Gastroesophageal sphincter (tissue), 4 donors: ENCODE data around the gene UROC1. TPM values are rescaled to one million over a fixed set of nuclear protein-coding genes. Genes with fewer than 3 reads are reported as not detected.
A peak's percentile ranks its signal among the peaks of the same experiment; 100 is the strongest.

ENCODE experiments used
- ATAC-seq: fragments of 150-250 bp; one replicate; pipeline ENCODE4 v1.9.1; 2016; ENCODE audit warnings: mild to moderate bottlenecking, moderate library complexity
- H3K27ac ChIP-seq, 4 donors: fragments of 200-600 bp; sonication (generic) in 3 of 4; 1 replicate in 3 of 4; 2 replicates in 1 of 4; pipeline ENCODE4 v1.5.1; 2016 to 2019
- H3K27me3 ChIP-seq: fragments of 200-600 bp; sonication (generic); one replicate; pipeline ENCODE4 v1.5.1; 2019
- H3K36me3 ChIP-seq, 2 donors: fragments of 200-600 bp; sonication (generic); one replicate each; pipeline ENCODE4 v1.5.1; 2019; ENCODE audit warnings: control low read depth in 1 of 2
- H3K4me1 ChIP-seq, 3 donors: fragments of 200-600 bp; sonication (generic); 1 replicate in 2 of 3; 2 replicates in 1 of 3; pipeline ENCODE4 v1.5.1; 2016 to 2019; ENCODE audit warnings: control low read depth in 2 of 3
- H3K4me3 ChIP-seq, 2 donors: fragments of 200-600 bp; sonication (generic); one replicate each; pipeline ENCODE4 v1.5.1; 2019; ENCODE audit warnings: mild to moderate bottlenecking in 1 of 2, moderate library complexity in 1 of 2
- H3K9me3 ChIP-seq, 3 donors: fragments of 200-600 bp; sonication (generic); one replicate each; pipeline ENCODE4 v1.5.1; 2017 to 2019; ENCODE audit warnings: control low read depth in 2 of 3
- CTCF ChIP-seq, 4 experiments: fragments of 200-600 bp in 2 of 4; fragments of 450-650 bp in 2 of 4; sonication (generic) in 1 of 4; IDR thresholded peaks; one replicate each; pipeline ENCODE4 v1.5.1; 2017 to 2019; ENCODE audit warnings: antibody characterized with exemption in 4 of 4, mild to moderate bottlenecking in 2 of 4, moderate library complexity in 2 of 4
- EP300 ChIP-seq: sonication (generic); formaldehyde crosslinking; IDR thresholded peaks from one replicate; pipeline ENCODE4 v1.6.1; 2017; ENCODE audit warnings: antibody characterized with exemption, mild to moderate bottlenecking
- POLR2A ChIP-seq, 2 donors: fragments of 450-650 bp; IDR thresholded peaks; one replicate each; pipeline ENCODE4 v1.6.1; 2017; ENCODE audit warnings: antibody characterized with exemption in 2 of 2, mild to moderate bottlenecking in 2 of 2, moderate library complexity in 1 of 2
- POLR2AphosphoS5 ChIP-seq: sonication (generic); formaldehyde crosslinking; IDR thresholded peaks from one replicate; pipeline ENCODE4 v1.6.1; 2017; ENCODE audit warnings: antibody characterized with exemption
- WGBS, 2 donors: methylation state at CpG; one replicate each; pipeline ENCODE4 v1.1.5; 2018; ENCODE audit warnings: low coverage in 1 of 2; 5-methylcytosine and 5-hydroxymethylcytosine counted together
- total RNA-seq, 4 donors: library from RNA; depleted of rRNA; stranded (reverse); fragments of >200 nt; gene quantifications; one replicate each; pipeline ENCODE4 v1.1.0, GENCODE V29; 2016

The UROC1 gene
- total RNA-seq, 4 donors from 2014 or later: not detected

- ATAC-seq: no peak
- H3K4me3 ChIP-seq: no peak overlapping the region
- WGBS, 2 donors: 83% methylated on average over 2 of the region's 14 CpGs; no CpG with 5 or more reads in 1 of the 2 donors
- peaks cover 3% of the 10 kb centered on the region for H3K27me3 ChIP-seq
- H3K9me3 ChIP-seq: no peaks in the 10 kb centered on the region
- H3K36me3 ChIP-seq: no peaks in the 10 kb centered on the region
- no peak for TF ChIP-seq POLR2A (IDR thresholded peaks at IDR 0.05)
- no peak for TF ChIP-seq EP300
- TF ChIP-seq CTCF (IDR thresholded peaks at IDR 0.05): no peak
- TF ChIP-seq POLR2AphosphoS5: no peak
- H3K27ac ChIP-seq: no peak overlapping the region
- H3K4me1 ChIP-seq: no peaks in the 10 kb centered on the region
Observed at GRCh38 chr3:126488185-126488584, 29.4 kb downstream of the UROC1 start.

GRCh38 chr3:126487151-126487771 lies 30.3 kb downstream of the UROC1 start:
- H3K4me1 ChIP-seq: no peaks in the 10 kb centered on the region

GRCh38 chr3:126486360-126486847 lies 31.2 kb downstream of the UROC1 start:
- no peak overlapping the region for H3K4me3 ChIP-seq
- TF ChIP-seq POLR2AphosphoS5: no peak
- no peak for TF ChIP-seq POLR2A (IDR thresholded peaks at IDR 0.05)
- no peak for TF ChIP-seq EP300
- TF ChIP-seq CTCF (IDR thresholded peaks at IDR 0.05): no peak
- H3K36me3 ChIP-seq: no peaks in the 10 kb centered on the region
- ATAC-seq: no peak
- 57 to 60% methylated on average over 1 to 9 of the region's 14 CpGs for WGBS, 2 donors
- peaks cover 3% of the 10 kb centered on the region for H3K27me3 ChIP-seq
- peak overlapping the region in 2 of 4 donors; percentile 10 to 38 for H3K27ac ChIP-seq
- no peaks in the 10 kb centered on the region for H3K4me1 ChIP-seq
- no peaks in the 10 kb centered on the region for H3K9me3 ChIP-seq

More at GRCh38 chr3:126487151-126487771, 30.3 kb downstream of the UROC1 start:
- no peaks in the 10 kb centered on the region for H3K36me3 ChIP-seq
- ATAC-seq: peak; percentile 66
- peaks cover 3% of the 10 kb centered on the region for H3K27me3 ChIP-seq
- peak in 2 of 4 experiments; percentile 8 to 17 for TF ChIP-seq CTCF (IDR thresholded peaks at IDR 0.05)
- TF ChIP-seq EP300: no peak
- H3K4me3 ChIP-seq: no peak overlapping the region
- peak overlapping the region in 2 of 4 donors; percentile 10 to 38 for H3K27ac ChIP-seq
- WGBS, 2 donors: 59% methylated on average over 6 of the region's 17 CpGs; no CpG with 5 or more reads in 1 of the 2 donors
- no peaks in the 10 kb centered on the region for H3K9me3 ChIP-seq

DNA sequence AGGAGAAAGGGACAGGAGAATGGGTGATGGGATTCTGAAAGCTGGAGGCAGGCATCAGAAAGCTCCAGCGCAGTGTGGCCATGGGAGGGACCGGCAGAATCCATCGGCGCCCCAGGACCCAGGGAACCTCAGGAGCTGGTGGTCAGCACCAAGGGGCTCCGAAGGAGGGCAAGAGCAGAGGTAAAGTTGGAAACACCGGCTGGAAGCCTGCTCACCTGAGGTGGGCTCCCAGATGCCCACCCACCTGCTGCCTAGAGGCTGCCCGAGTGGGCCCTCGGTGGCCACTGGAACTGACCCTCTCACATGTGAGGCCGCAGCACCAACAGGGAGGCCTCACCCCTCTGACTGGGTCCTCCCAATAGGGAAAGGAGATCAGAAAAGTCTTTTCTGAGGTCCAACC lies 31.6 kb downstream of the UROC1 start:
- no peaks in the 10 kb centered on the region for H3K9me3 ChIP-seq

More for the DNA sequence above, 31.6 kb downstream of the UROC1 start:
- Histone ChIP-seq H3K27me3 (peaks cover 3% of the 10 kb centered on the region), H3K4me3 (no peak overlapping the region), H3K36me3 (no peaks in the 10 kb centered on the region), H3K4me1 (no peaks in the 10 kb centered on the region), H3K27ac (no peak overlapping the region)
- ATAC-seq: no peak
- WGBS, 2 donors: 83 to 87% methylated on average over 2 to 5 of the region's 9 CpGs
- no peak for TF ChIP-seq EP300
- no peak for TF ChIP-seq POLR2A (IDR thresholded peaks at IDR 0.05)
- TF ChIP-seq CTCF (IDR thresholded peaks at IDR 0.05): no peak
- no peak for TF ChIP-seq POLR2AphosphoS5
